Measurements from ENCODE around the gene GRIN1. TPM values are rescaled to one million over a fixed set of nuclear protein-coding genes. Genes with fewer than 3 reads are reported as not detected.

The GRIN1 gene
- total RNA-seq, result not detected

GRCh38 chr9:137138722-137139467, at the start of gene GRIN1:
GRIN1 (plus strand) TSS chr9:137139154; CDS start chr9:137139487, 333 bp downstream.
- Histone ChIP-seq H3K4me3 (no peak within 1 kb of the TSS), H3K27me3 (replicated peaks; ENCODE audit: insufficient read depth) (peaks cover 26% of the 10 kb centered on the region), H3K27ac (no peak within 1 kb of the TSS), H3K4me1 (ENCODE audit: control insufficient read depth in 1 of 2, low read depth in 2 of 2) (peaks cover 0 to 3% of the 10 kb centered on the region in 2 donors), H3K9me3 (no peaks in the 10 kb centered on the region), H3K36me3 (no peaks in the 10 kb centered on the region)
- TF ChIP-seq, protein P1, sequence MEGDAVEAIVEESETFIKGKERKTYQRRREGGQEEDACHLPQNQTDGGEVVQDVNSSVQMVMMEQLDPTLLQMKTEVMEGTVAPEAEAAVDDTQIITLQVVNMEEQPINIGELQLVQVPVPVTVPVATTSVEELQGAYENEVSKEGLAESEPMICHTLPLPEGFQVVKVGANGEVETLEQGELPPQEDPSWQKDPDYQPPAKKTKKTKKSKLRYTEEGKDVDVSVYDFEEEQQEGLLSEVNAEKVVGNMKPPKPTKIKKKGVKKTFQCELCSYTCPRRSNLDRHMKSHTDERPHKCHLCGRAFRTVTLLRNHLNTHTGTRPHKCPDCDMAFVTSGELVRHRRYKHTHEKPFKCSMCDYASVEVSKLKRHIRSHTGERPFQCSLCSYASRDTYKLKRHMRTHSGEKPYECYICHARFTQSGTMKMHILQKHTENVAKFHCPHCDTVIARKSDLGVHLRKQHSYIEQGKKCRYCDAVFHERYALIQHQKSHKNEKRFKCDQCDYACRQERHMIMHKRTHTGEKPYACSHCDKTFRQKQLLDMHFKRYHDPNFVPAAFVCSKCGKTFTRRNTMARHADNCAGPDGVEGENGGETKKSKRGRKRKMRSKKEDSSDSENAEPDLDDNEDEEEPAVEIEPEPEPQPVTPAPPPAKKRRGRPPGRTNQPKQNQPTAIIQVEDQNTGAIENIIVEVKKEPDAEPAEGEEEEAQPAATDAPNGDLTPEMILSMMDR (IDR thresholded peaks at IDR 0.05), result no peak
- DNase-seq (ENCODE audit: low spot score), result no peak
- no peak for ATAC-seq (ENCODE audit: insufficient number of reproducible peaks, low FRiP score, low read depth)

GRCh38 chr9:137089232-137089947, 49.6 kb upstream of the GRIN1 start:
- H3K36me3 ChIP-seq, result no peaks in the 10 kb centered on the region
- no peak overlapping the region for H3K27ac ChIP-seq
- DNase-seq (ENCODE audit: low spot score) (no peak), ATAC-seq (ENCODE audit: insufficient number of reproducible peaks, low FRiP score, low read depth) (no peak)
- H3K4me3 ChIP-seq, result no peak overlapping the region
- no peaks in the 10 kb centered on the region for H3K9me3 ChIP-seq
- TF ChIP-seq, protein P1 (IDR thresholded peaks at IDR 0.05), result no peak
- H3K27me3 ChIP-seq (replicated peaks; ENCODE audit: insufficient read depth), result no peaks in the 10 kb centered on the region
- peaks cover 12 to 20% of the 10 kb centered on the region in 2 donors for H3K4me1 ChIP-seq (ENCODE audit: control insufficient read depth in 1 of 2, low read depth in 2 of 2)

DNA sequence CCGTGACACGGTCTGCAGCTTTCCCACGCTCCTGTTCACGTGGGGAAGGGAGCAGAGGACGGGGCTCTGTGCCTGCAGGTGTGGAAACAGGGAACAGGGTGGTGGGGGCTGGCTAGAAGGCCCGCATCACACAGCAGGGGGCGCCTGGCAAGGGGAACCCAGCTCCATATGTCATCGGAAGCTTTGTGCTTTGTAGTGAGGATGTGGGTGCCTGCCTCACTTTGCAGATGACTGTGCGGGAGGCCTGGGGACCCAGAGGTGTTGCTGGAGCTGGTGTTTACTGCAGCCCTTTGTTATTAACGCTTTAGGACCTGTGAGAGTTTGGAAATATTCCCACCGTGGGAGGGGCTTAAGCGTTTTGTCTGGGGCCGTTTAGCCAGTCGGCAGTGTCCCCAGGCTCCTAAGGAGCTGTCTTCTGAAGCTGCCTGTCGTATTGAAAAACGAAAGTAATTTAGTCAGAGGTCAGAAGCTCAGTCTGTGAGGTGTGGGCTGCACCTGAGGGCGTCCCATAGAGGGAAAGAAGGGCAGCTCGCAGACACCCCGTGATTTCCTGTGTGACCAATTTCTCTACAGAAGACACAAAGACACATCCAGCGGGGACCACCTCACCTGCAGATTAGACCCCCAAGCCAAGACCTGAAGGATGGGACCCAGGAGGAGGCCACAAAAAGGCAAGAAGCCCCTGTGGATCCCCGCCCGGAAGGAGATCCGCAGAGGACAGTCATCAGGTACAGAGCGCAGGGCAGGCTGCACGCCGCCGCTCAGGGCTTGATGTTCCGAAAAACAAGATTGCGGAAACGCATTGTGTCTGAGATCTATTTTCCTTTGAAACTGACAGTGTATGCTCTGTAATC, 43.1 kb upstream of the GRIN1 start:
- TF ChIP-seq, protein P1 (IDR thresholded peaks at IDR 0.05), result no peak
- H3K4me1 ChIP-seq (ENCODE audit: control insufficient read depth in 1 of 2, low read depth in 2 of 2), result no peaks in the 10 kb centered on the region
- H3K36me3 ChIP-seq, result peaks cover 41% of the 10 kb centered on the region
- no peak overlapping the region for H3K27ac ChIP-seq
- no peak for DNase-seq (ENCODE audit: low spot score)
- H3K4me3 ChIP-seq, result no peak overlapping the region
- ATAC-seq (ENCODE audit: insufficient number of reproducible peaks, low FRiP score, low read depth), result no peak
- H3K9me3 ChIP-seq, result no peaks in the 10 kb centered on the region
- H3K27me3 ChIP-seq (replicated peaks; ENCODE audit: insufficient read depth), result no peaks in the 10 kb centered on the region

- TF ChIP-seq, protein P1 (IDR thresholded peaks at IDR 0.05), result no peak
- ATAC-seq (ENCODE audit: insufficient number of reproducible peaks, low FRiP score, low read depth) (no peak), DNase-seq (ENCODE audit: low spot score) (no peak)
- no peaks in the 10 kb centered on the region for H3K4me1 ChIP-seq (ENCODE audit: control insufficient read depth in 1 of 2, low read depth in 2 of 2)
- no peaks in the 10 kb centered on the region for H3K27me3 ChIP-seq (replicated peaks; ENCODE audit: insufficient read depth)
- H3K4me3 ChIP-seq, result no peak overlapping the region
- no peaks in the 10 kb centered on the region for H3K9me3 ChIP-seq
- H3K36me3 ChIP-seq, result peaks cover 52% of the 10 kb centered on the region
- no peak overlapping the region for H3K27ac ChIP-seq
Observed at GRCh38 chr9:137096785-137097546, 42.0 kb upstream of the GRIN1 start.
